KBM-7 (cell line): ENCODE measurements around the gene JPH4.

Experiments used
- DNase-seq: peaks from one replicate; pipeline ENCODE4 v3.0.0-alpha.2; 2015
- in situ Hi-C: fragments of 300-500 bp; cut with MboI; formaldehyde crosslinking; loops from 2 replicates; pipeline ENCODE4 v1.14.3; 2020; ENCODE audit warnings: low sequenced_read_pairs, low pct_unique_long_range_greater_than_20kb, mixed read lengths

JPH4 gene

GRCh38 chr14:23556700-23557440 lies 21.7 kb downstream of the JPH4 start:
- in situ Hi-C loops = no loop called here
- DNase-seq = peak; percentile 28

- in situ Hi-C loops = no loop called here
- peak; percentile 92 for DNase-seq
Observed at GRCh38 chr14:23555882-23556699, 22.5 kb downstream of the JPH4 start, which contains the start of gene THTPA. TSS of gene THTPA (plus strand) at chr14:23556271. CDS start at chr14:23556758, 487 bp downstream.

GRCh38 chr14:23555533-23555881 lies 23.1 kb downstream of the JPH4 start:
- DNase-seq = no peak
- in situ Hi-C loops = no loop called here

GRCh38 chr14:23551266-23552028 lies 27.1 kb downstream of the JPH4 start, which contains the start of gene ZFHX2:
TSS of gene ZFHX2 (minus strand) at chr14:23551765. CDS start at chr14:23535325, 16,440 bp downstream.
- in situ Hi-C loops = no loop called here
- peak; percentile 86 for DNase-seq

GRCh38 chr14:23550812-23551265 lies 27.8 kb downstream of the JPH4 start:
- in situ Hi-C loops = no loop called here
- DNase-seq = no peak

GRCh38 chr14:23550131-23550811 lies 28.3 kb downstream of the JPH4 start:
- DNase-seq = no peak
- in situ Hi-C loops = no loop called here

GRCh38 chr14:23548351-23549318 lies 30.0 kb downstream of the JPH4 start:
- in situ Hi-C loops = no loop called here

GRCh38 chr14:23547924-23548323 lies 30.7 kb downstream of the JPH4 start:
- no peak for DNase-seq
- in situ Hi-C loops = no loop called here

More at GRCh38 chr14:23548351-23549318, 30.0 kb downstream of the JPH4 start:
- DNase-seq = no peak

- in situ Hi-C loops = no loop called here
- DNase-seq = no peak
Observed at GRCh38 chr14:23546450-23547035, 32.0 kb downstream of the JPH4 start.

GRCh38 chr14:23545740-23546365 lies 32.7 kb downstream of the JPH4 start:
- in situ Hi-C loops = no loop called here

GRCh38 chr14:23544511-23545447 lies 33.8 kb downstream of the JPH4 start:
- in situ Hi-C loops = no loop called here
- no peak for DNase-seq

More at GRCh38 chr14:23545740-23546365, 32.7 kb downstream of the JPH4 start:
- no peak for DNase-seq

GRCh38 chr14:23543403-23543802 lies 35.2 kb downstream of the JPH4 start:
- in situ Hi-C loops = no loop called here
- DNase-seq = no peak

GRCh38 chr14:23542261-23542660 lies 36.3 kb downstream of the JPH4 start:
- in situ Hi-C loops = no loop called here
- DNase-seq = no peak

GRCh38 chr14:23540141-23540469 lies 38.5 kb downstream of the JPH4 start:
- in situ Hi-C loops = no loop called here

GRCh38 chr14:23539248-23540140 lies 39.1 kb downstream of the JPH4 start:
- in situ Hi-C loops = no loop called here
- peak; percentile 52 for DNase-seq

More at GRCh38 chr14:23540141-23540469, 38.5 kb downstream of the JPH4 start:
- no peak for DNase-seq
